HG03469 (cell line): ENCODE data around the gene ZNRD2.

ENCODE experiments used
- ATAC-seq: cut with Tn5 transposase; IDR thresholded peaks from one replicate; pipeline ENCODE4 v1.9.1; 2021; ENCODE audit warnings: mild to moderate bottlenecking, moderate library complexity, moderate number of reproducible peaks; ENCODE audit not compliant: unreplicated experiment

Gene ZNRD2

DNA sequence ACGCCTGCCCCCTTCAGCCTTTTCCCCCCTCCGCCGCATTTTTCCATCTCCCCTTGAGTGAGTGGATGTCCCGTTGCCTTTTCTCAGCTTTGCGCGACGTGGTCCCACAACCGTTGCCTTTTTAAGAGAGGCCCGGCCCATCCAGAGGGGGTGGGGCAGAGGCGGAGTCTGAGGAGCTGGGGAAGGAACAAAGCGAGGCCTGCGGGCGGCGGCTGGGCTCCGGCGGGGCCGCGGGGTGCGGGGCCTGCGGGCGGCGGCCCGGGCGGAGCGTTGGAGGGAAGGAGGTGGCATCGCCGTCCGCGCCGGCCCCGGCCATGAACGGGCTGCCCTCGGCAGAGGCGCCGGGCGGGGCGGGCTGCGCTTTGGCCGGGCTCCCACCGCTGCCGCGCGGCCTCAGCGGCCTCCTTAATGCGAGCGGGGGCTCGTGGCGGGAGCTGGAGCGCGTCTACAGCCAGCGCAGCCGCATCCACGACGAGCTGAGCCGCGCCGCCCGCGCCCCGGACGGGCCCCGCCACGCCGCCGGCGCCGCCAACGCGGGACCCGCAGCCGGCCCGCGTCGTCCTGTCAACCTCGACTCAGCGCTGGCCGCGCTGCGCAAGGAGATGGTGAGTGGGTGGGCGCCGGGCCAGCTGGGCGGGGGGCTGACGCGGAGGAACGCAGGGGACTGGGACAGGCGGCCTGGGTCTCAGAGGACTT lies 2.2 kb downstream of the ZNRD2 start, which contains the start of gene FAM89B:
FAM89B (plus strand) TSS at position 183 of the 696 bp plus-strand sequence; CDS start at position 315, 132 bp downstream.
- no peak for ATAC-seq

- ATAC-seq = no peak
Measured at GRCh38 chr11:65573391-65574079, 3.3 kb downstream of the ZNRD2 start.

DNA sequence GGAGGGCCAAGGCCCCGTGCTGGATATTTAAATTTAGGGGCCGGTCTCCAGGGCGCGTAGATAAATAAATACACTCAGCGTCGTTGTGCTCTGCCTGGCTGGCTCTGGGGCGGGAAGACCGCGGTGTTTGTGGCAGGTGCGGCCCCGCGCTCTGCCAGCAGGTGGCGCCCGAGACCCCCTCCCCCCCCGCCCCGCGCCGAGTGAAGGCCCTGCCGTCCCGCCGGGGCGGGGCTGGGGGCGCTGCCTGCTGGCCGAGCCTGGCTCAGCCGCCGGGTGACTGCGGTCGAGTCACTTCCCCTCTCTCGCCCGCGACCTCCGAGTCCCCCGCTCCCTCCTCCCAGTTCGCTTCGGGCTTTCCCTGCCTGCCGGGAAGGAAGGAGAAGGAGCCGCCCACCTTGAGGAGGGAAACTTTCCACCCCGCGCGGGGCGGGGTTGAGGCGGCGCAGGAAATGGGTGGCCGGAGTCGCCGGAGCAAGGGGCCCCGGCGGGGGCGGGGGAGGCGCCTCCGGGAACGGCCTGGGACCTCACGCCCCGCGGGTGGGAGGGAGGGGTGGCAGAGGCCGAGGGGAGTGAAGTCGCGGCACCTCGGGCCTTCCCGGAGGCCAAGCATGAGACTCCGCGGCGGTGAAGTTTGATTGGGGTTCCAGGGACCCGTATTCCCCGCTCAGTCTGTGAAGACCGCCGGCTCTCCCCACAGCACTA lies 4.0 kb downstream of the ZNRD2 start:
- ATAC-seq = peak; percentile 13

GRCh38 chr11:65574811-65575567 lies 4.7 kb downstream of the ZNRD2 start:
- ATAC-seq = no peak

GRCh38 chr11:65575568-65576231 lies 5.4 kb downstream of the ZNRD2 start, which contains the start of gene EHBP1L1:
Gene EHBP1L1, plus strand, starts transcription at chr11:65576053. Its CDS starts 250 bp downstream, at chr11:65576303.
- ATAC-seq = no peak

- ATAC-seq = no peak
Measured at GRCh38 chr11:65576232-65576866, 6.1 kb downstream of the ZNRD2 start.

DNA sequence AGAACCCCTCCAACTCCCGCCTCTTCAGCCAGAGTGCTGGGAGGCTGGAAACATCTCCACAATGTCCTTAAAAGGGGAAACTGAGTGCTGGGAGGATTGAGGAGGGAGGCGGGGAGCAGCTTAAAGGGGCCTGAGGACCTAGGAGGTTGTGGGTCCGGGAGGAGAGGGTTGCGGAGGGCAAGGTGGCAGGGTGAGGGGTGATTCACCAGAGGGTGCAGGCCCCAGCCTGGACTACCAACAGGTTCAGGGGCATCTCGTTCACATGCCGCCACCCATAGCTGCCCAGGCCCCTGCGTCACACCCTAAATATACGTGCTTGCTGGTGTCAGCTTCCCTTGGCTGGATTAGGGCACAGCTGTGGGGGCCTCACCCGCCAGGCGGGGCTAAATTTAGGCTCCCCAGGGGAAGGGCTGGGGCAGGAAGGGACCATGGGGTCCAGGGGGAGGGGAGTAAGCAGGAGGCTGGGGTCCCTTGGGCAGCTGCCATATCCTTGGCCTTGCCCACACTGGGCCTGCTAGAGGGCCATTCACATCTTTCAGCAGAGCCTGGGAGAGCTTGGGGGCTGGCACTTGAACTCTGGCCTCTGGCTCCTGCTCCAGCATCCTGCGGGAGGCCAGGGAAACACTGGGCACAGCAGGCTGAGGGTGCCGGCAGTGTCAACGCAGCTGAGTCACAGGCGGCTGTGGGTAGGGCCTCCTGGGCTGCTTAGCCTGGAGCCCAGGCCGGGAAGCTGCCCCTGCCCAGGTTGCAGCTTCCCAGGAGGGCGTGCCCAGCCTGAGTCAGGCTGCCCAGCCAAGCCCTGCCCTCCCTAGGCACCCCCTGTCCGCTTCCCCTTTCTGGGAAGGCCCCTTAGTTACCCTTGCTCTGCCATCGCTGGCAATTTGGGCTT lies 6.8 kb downstream of the ZNRD2 start:
- ATAC-seq = no peak

- no peak for ATAC-seq
Measured at GRCh38 chr11:65577756-65578109, 7.5 kb downstream of the ZNRD2 start.

DNA sequence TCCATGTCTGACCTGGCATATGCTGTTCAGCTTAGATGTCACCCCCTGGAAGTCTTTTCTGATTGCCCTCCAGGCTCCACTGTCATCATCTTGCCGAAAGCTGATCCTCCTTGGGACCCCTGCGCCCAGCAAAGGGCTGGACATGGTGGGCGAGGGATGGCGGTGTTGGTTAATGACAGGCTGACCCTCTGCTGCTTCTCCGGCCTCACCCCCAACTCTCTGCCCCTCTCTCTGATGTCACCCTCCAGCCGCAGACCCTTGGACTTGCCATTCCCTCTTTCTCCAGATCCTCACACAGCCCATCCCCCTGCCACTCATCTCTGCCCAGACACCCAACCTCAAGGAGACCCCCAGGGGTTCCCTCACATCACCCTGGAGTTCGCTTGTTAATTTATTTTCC lies 7.9 kb downstream of the ZNRD2 start:
- no peak for ATAC-seq

DNA sequence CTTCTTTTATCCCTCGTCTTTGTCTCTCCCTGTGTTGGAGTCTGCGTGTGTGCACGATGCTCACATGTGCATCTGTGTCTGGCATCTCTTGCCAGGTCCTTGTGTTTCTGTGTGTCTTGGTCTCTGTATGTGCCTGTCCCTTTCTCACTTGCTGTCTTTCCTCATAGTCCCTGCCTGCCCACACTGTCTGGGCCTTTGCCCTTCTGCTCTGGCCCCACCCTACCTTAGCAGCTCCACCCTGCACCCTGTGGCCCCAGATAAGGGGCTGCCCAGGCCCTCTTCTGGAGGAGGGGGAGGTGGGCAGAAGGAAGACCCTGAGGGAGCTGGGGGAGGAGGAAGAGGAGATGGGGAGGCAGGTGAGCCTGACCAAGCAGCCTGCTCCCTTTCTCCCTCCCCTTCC lies 8.4 kb downstream of the ZNRD2 start:
- ATAC-seq = no peak

DNA sequence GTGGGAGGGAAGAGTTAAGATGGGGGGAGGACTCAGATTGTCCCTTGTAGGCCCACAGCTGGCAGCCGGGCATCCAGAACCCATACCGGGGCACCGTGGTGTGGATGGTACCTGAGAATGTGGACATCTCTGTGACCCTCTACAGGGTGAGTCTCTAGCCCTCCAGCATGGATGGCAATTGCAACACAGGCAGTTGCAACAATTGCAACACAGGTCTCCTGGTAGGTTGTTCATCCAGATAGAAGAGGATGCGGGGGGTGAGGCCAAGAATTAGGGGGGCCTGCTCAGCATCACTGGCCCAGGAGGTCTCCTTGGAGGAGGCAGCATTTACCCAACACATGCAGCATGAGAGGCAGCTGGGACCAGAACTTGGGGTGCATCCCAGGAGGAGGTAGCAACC lies 9.0 kb downstream of the ZNRD2 start:
- ATAC-seq = no peak

- no peak for ATAC-seq
Measured at GRCh38 chr11:65580031-65580692, 9.9 kb downstream of the ZNRD2 start.

- ATAC-seq = no peak
Measured at GRCh38 chr11:65580756-65581155, 10.5 kb downstream of the ZNRD2 start.

DNA sequence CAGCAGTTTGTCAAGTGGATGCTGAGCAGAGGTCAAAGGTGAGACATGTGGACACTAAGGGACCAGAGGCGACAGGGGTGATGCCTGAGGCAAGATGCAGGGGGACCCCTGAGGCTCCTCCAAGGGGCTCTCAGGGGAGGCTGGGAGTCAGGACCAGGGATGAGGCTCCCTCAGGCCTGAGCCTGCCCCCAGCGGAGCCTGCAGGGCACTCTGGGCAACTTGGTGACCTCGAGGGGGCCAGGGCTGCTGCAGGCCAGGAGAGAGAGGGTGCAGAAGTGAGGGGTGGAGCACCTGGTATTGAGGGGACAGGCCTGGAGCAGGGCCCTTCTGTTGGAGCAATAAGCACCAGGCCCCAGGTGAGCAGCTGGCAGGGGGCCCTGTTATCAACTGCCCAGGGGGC lies 11.7 kb downstream of the ZNRD2 start:
- ATAC-seq = no peak

DNA sequence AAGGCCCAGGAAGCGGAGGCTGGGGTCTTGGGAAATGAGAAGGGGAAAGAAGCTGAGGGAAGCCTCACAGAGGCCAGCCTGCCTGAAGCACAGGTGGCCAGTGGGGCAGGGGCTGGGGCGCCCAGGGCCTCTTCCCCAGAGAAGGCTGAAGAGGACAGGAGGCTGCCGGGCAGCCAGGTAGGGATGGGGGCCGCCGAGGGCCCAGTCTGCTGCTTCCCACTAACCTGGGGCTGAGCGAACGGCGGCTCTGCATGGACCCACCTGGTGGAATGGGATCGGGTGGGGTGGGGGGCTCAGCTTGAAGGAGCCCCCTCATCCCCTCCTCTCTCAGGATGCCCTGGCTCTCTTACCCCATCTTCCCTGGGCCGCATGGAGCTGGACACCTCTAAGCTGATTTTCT lies 13.3 kb downstream of the ZNRD2 start:
- no peak for ATAC-seq

GRCh38 chr11:65584106-65584505 lies 13.8 kb downstream of the ZNRD2 start:
- no peak for ATAC-seq

GRCh38 chr11:65584723-65585171 lies 14.5 kb downstream of the ZNRD2 start:
- no peak for ATAC-seq
